Upper lobe of left lung (tissue), 6 donors: ENCODE data around the gene CENPN. TPM values are rescaled to one million over a fixed set of nuclear protein-coding genes. Genes with fewer than 3 reads are reported as not detected.

Experiments
- ATAC-seq, 2 donors: fragments of 200-7000 bp; cut with Tn5 transposase; one replicate each; pipeline ENCODE4 v1.9.1; 2022; ENCODE audit warnings: mild to moderate bottlenecking in 2 of 2, moderate library complexity in 2 of 2; ENCODE audit not compliant: low FRiP score in 2 of 2
- DNase-seq, 2 donors: peaks; one replicate each; pipeline ENCODE4 v3.0.0-alpha.2; 2019 to 2020
- H3K27ac ChIP-seq, 4 donors: fragments of 200-600 bp; sonication (generic); one replicate each; pipeline ENCODE4 v1.5.1; 2016 to 2019
- H3K27me3 ChIP-seq, 4 donors: fragments of 200-600 bp; sonication (generic); one replicate each; pipeline ENCODE4 v1.5.1; 2017 to 2019
- H3K36me3 ChIP-seq, 4 donors: fragments of 200-600 bp; sonication (generic); one replicate each; pipeline ENCODE4 v1.5.1; 2016 to 2019
- H3K4me1 ChIP-seq, 4 donors: fragments of 200-600 bp; sonication (generic); one replicate each; pipeline ENCODE4 v1.5.1; 2018 to 2019
- H3K4me3 ChIP-seq, 4 donors: fragments of 200-600 bp; sonication (generic); one replicate each; pipeline ENCODE4 v1.5.1; 2017 to 2019; ENCODE audit warnings: mild to moderate bottlenecking in 2 of 4, moderate library complexity in 1 of 4
- H3K9me3 ChIP-seq, 4 donors: fragments of 200-600 bp; sonication (generic); one replicate each; pipeline ENCODE4 v1.5.1; 2018 to 2019
- EP300 ChIP-seq, 4 donors: sonication (generic); formaldehyde crosslinking; IDR thresholded peaks; one replicate each; pipeline ENCODE4 v1.5.1; 2017; ENCODE audit warnings: antibody characterized with exemption in 4 of 4, control low read depth in 2 of 4
- POLR2A ChIP-seq, 4 donors: fragments of 450-650 bp; IDR thresholded peaks; one replicate each; pipeline ENCODE4 v1.5.1; 2016 to 2017; ENCODE audit warnings: antibody characterized with exemption in 4 of 4, mild to moderate bottlenecking in 2 of 4
- POLR2AphosphoS5 ChIP-seq, 2 donors: sonication (generic); formaldehyde crosslinking; IDR thresholded peaks; one replicate each; pipeline ENCODE4 v1.5.1; 2017; ENCODE audit warnings: antibody characterized with exemption in 2 of 2
- WGBS, 2 donors: methylation state at CpG; one replicate each; pipeline ENCODE4 v1.1.5; 2017 to 2018; 5-methylcytosine and 5-hydroxymethylcytosine counted together
- total RNA-seq, 6 donors: library from RNA; depleted of rRNA in 4 of 6; stranded (reverse); fragments of >200 nt in 4 of 6; gene quantifications; one replicate each; pipeline versions ENCODE4 v1.1.0 to v1.2.1, GENCODE V29; 2016 to 2021
- TF ChIP-seq, protein P1 (sequence below), 6 experiments: fragments of 450-650 bp in 4 of 6; fragments of 200-600 bp in 2 of 6; sonication (generic) in 2 of 6; IDR thresholded peaks; one replicate each; pipeline ENCODE4 v1.5.1; 2016 to 2019; ENCODE audit warnings: antibody characterized with exemption in 6 of 6
- donor health status: DM: no; HTN: no; CAD: no; lungs with moderate emphysema.
- donor health status: DM: no; HTN: yes; CAD: no; lungs with severe emphysema.

Gene CENPN
- total RNA-seq, 6 donors from 2014 or later: 3.1 to 10.9 (median 7.1) TPM

DNA sequence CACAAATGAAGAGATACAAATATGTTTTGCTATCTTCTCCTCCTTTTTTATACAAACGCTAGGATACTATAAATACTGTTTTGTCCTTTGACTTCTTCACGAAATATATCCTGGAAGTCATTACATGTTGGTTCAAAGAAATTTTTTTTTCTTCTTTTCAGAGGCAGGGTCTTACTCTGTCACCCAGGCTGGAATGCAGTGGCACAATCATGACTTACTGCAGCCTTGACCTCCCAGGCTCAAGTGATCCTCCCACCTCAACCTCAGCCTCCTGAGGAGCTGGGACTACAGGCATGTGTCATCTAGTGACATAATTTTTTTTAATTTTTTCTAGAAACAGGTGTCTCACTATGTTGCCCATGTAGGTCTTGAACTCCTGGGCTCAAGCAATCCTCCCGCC is 16.4 kb upstream of the CENPN start:
- Histone ChIP-seq H3K27me3 (no peaks in the 10 kb centered on the region), H3K4me1 (no peaks in the 10 kb centered on the region), H3K9me3 (no peaks in the 10 kb centered on the region), H3K4me3 (no peak overlapping the region), H3K27ac (no peak overlapping the region), H3K36me3 (peaks cover 0 to 5% (median 2%) of the 10 kb centered on the region in 4 donors)
- ATAC-seq (no peak), DNase-seq (no peak)
- 96 to 100% methylated on average over 3 of the region's 3 CpGs for WGBS, 2 donors
- TF ChIP-seq EP300 (IDR thresholded peaks at IDR 0.05) (no peak), POLR2AphosphoS5 (IDR thresholded peaks at IDR 0.05) (no peak), POLR2A (IDR thresholded peaks at IDR 0.05) (no peak)
- TF ChIP-seq, protein P1, sequence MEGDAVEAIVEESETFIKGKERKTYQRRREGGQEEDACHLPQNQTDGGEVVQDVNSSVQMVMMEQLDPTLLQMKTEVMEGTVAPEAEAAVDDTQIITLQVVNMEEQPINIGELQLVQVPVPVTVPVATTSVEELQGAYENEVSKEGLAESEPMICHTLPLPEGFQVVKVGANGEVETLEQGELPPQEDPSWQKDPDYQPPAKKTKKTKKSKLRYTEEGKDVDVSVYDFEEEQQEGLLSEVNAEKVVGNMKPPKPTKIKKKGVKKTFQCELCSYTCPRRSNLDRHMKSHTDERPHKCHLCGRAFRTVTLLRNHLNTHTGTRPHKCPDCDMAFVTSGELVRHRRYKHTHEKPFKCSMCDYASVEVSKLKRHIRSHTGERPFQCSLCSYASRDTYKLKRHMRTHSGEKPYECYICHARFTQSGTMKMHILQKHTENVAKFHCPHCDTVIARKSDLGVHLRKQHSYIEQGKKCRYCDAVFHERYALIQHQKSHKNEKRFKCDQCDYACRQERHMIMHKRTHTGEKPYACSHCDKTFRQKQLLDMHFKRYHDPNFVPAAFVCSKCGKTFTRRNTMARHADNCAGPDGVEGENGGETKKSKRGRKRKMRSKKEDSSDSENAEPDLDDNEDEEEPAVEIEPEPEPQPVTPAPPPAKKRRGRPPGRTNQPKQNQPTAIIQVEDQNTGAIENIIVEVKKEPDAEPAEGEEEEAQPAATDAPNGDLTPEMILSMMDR (IDR thresholded peaks at IDR 0.05): no peak

DNA sequence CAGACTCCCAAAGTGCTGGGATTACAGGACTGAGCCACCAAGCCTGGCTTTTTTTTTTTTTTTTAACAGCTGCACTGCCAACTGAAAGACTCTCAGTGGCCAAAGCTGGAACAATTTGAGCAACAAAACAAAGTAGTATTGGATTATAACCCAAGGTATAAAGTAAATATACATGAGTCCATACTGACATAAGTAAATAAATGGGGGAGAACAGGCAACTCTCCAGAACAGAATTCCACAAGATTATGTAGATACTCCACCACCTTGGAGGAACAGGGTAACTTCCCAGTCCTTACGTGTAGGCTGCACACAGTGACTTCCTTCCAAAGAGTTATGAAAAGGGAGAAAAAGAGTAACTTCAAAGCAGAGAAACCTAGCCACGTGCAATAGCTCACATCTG is 16.0 kb upstream of the CENPN start:
- TF ChIP-seq, protein P1 (IDR thresholded peaks at IDR 0.05): no peak
- TF ChIP-seq POLR2AphosphoS5 (IDR thresholded peaks at IDR 0.05) (no peak), POLR2A (IDR thresholded peaks at IDR 0.05) (no peak), EP300 (IDR thresholded peaks at IDR 0.05) (no peak)
- Histone ChIP-seq H3K27ac (no peak overlapping the region), H3K27me3 (no peaks in the 10 kb centered on the region), H3K4me3 (no peak overlapping the region), H3K36me3 (peaks cover 0 to 5% (median 2%) of the 10 kb centered on the region in 4 donors), H3K4me1 (no peaks in the 10 kb centered on the region), H3K9me3 (no peaks in the 10 kb centered on the region)
- ATAC-seq (no peak), DNase-seq (no peak)
- 80 to 83% methylated on average over 2 of the region's 2 CpGs for WGBS, 2 donors

DNA sequence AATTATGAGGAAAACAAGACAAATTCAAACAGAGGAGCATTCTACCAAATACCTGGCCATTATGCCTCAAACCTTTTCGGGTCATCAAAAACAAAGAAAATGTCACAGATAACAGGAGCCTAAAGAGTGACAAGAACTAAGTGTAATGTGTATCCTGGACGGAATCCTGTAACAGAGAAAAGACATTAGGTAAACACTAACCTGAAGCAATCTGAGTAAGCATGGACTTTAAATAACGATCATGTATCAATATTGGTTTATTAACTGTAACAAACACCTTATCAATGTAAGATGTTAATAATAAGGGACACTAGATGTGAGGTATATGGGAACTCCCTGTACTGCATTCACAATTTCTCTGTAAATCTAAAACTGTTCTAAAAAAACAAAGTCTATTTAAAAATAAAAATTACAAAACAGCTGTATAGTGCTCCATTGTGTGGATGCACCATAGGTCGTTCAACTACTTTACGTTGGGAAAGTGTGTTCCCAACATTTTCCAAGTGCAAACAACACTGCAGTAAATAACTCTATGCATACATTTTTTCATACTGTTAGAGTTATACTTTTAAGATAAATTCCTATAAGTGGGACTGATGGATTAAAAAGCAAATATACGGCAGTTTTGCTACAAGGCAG is 15.1 kb upstream of the CENPN start:
- TF ChIP-seq POLR2AphosphoS5 (IDR thresholded peaks at IDR 0.05): no peak
- TF ChIP-seq, protein P1 (IDR thresholded peaks at IDR 0.05): no peak
- no peak for TF ChIP-seq POLR2A (IDR thresholded peaks at IDR 0.05)
- TF ChIP-seq EP300 (IDR thresholded peaks at IDR 0.05): no peak
- no peak for DNase-seq
- Histone ChIP-seq H3K27me3 (no peaks in the 10 kb centered on the region), H3K4me3 (no peak overlapping the region), H3K27ac (no peak overlapping the region), H3K36me3 (peaks cover 0 to 5% (median 2%) of the 10 kb centered on the region in 4 donors), H3K9me3 (no peaks in the 10 kb centered on the region), H3K4me1 (no peaks in the 10 kb centered on the region)
- 58 to 62% methylated on average over 6 of the region's 6 CpGs for WGBS, 2 donors
- ATAC-seq: no peak

DNA sequence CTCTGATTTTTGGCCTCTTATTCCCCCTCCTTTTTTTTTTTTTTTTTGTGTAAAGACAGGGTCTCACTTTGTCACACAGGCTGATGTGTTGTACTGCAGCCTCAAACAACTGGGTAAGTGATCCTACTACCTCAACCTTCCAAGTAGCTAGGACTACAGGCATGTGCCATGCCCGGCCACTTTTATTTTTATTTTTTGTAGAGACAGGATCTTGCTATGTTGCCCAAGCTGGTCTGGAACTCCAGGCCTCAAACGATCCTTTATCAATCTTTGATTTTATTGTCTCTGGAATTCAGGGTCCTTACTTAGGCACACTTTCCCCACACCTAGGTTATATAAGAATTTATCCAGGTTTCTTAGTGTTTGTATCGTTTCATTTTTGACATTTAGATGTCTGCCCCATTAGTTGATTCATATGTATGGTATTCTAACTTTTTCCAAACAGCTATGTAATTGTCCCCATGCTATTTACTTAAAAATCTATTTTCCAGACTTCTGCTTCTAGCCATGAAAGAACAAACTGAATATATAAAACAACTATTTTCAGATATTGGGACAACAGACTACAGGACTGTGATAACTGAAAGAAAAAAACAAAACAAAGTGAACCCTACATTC is 14.2 kb upstream of the CENPN start:
- DNase-seq (no peak), ATAC-seq (no peak)
- TF ChIP-seq, protein P1 (IDR thresholded peaks at IDR 0.05): no peak
- no peak for TF ChIP-seq POLR2A (IDR thresholded peaks at IDR 0.05)
- no peak for TF ChIP-seq POLR2AphosphoS5 (IDR thresholded peaks at IDR 0.05)
- no peak for TF ChIP-seq EP300 (IDR thresholded peaks at IDR 0.05)
- Histone ChIP-seq H3K9me3 (no peaks in the 10 kb centered on the region), H3K27ac (peak overlapping the region in 1 of 4 donors; percentile 29), H3K4me3 (no peak overlapping the region), H3K4me1 (peaks cover 0 to 7% (median 0%) of the 10 kb centered on the region in 4 donors), H3K36me3 (peaks cover 0 to 5% (median 2%) of the 10 kb centered on the region in 4 donors), H3K27me3 (no peaks in the 10 kb centered on the region)
- 52 to 59% methylated on average over 3 of the region's 3 CpGs for WGBS, 2 donors
